H1 (cell line): ENCODE measurements around the gene DARS1. TPM values are rescaled to one million over a fixed set of nuclear protein-coding genes. Genes with fewer than 3 reads are reported as not detected.

Source experiments
- CTCF ChIA-PET: fragments of 300-600 bp; sonication (Branson Sonifier 250); formaldehyde crosslinking; loops from one replicate; lab custom pipeline; 2021; ENCODE audit not compliant: partially characterized antibody; lab: Charles Lee
- POLR2A ChIA-PET: fragments of 300-600 bp; sonication (Branson Sonifier 250); formaldehyde crosslinking; loops from one replicate; lab custom pipeline; 2021; ENCODE audit warnings: inconsistent platforms; ENCODE audit not compliant: partially characterized antibody; lab: Charles Lee
- DNase-seq, 2 experiments: peaks; one replicate each; pipeline versions ENCODE4 v3.0.0 to v3.0.0-alpha.2; 2010 to 2022; ENCODE audit warnings: low spot score in 2 of 2, low read depth in 1 of 2, mixed read lengths in 1 of 2
- FAIRE-seq: peaks from 2 replicates; lab custom pipeline; 2011; peaks lifted over from hg19 to GRCh38; lab: Jason Lieb, UNC
- H2AFZ ChIP-seq: 2 replicates; pipeline ENCODE4 v1.8.1; 2012; ENCODE audit warnings: low read length, inconsistent platforms
- H2AK5ac ChIP-seq: 2 replicates; pipeline ENCODE4 v1.6.1; 2013; ENCODE audit warnings: low read depth, low read length
- H2BK120ac ChIP-seq: replicated peaks from 2 replicates; pipeline ENCODE3; 2013; ENCODE audit warnings: low read depth, low read length, inconsistent platforms
- H2BK12ac ChIP-seq: 2 replicates; pipeline ENCODE4 v1.6.1; 2013; ENCODE audit warnings: low read depth, low read length
- H2BK15ac ChIP-seq: 2 replicates; pipeline ENCODE4 v1.6.1; 2013; ENCODE audit warnings: low read length
- H2BK20ac ChIP-seq: 2 replicates; pipeline ENCODE4 v1.6.1; 2013; ENCODE audit warnings: low read length
- H2BK5ac ChIP-seq: 2 replicates; pipeline ENCODE4 v1.6.1; 2013; ENCODE audit warnings: low read depth, low read length
- H3K14ac ChIP-seq: 2 replicates; pipeline ENCODE4 v1.6.1; 2013; ENCODE audit warnings: inconsistent platforms; ENCODE audit not compliant: insufficient read length
- H3K18ac ChIP-seq: 2 replicates; pipeline ENCODE4 v1.6.1; 2013; ENCODE audit warnings: low read length; ENCODE audit errors: extremely low read depth
- H3K23ac ChIP-seq: 2 replicates; pipeline ENCODE4 v1.6.1; 2013; ENCODE audit warnings: inconsistent platforms; ENCODE audit not compliant: insufficient read length
- H3K23me2 ChIP-seq: 2 replicates; pipeline ENCODE4 v1.6.1; 2013; ENCODE audit warnings: low read depth, low read length
- H3K27ac ChIP-seq: 2 replicates; pipeline ENCODE4 v1.6.1; 2011; ENCODE audit warnings: low read depth, low read length, inconsistent platforms
- H3K27me3 ChIP-seq, 4 experiments: replicated peaks in 1 of 4; 1 replicate in 1 of 4; 2 replicates in 3 of 4; pipeline versions ENCODE4 v1.6.1 to v1.8.1; 2011 to 2013; ENCODE audit warnings: low read length in 3 of 4, mild to moderate bottlenecking in 3 of 4, inconsistent platforms in 2 of 4, mixed read lengths in 2 of 4, moderate library complexity in 1 of 4; ENCODE audit not compliant: control insufficient read depth in 3 of 4, insufficient read depth in 3 of 4; ENCODE audit errors: extremely low read depth in 1 of 4
- H3K36me3 ChIP-seq, 4 experiments: 2 replicates each; pipeline versions ENCODE4 v1.6.1 to v1.8.1; 2011 to 2013; ENCODE audit warnings: mild to moderate bottlenecking in 4 of 4, low read length in 3 of 4, moderate library complexity in 2 of 4, control low read depth in 1 of 4, inconsistent platforms in 1 of 4; ENCODE audit not compliant: insufficient read depth in 4 of 4, control insufficient read depth in 2 of 4
- H3K4ac ChIP-seq: replicated peaks from 2 replicates; pipeline ENCODE3; 2013; ENCODE audit warnings: low read length, low read depth, mixed read lengths, inconsistent platforms; ENCODE audit not compliant: insufficient read length
- H3K4me1 ChIP-seq, 4 experiments: replicated peaks in 1 of 4; 1 replicate in 1 of 4; 2 replicates in 3 of 4; pipeline versions ENCODE4 v1.6.1 to v1.8.1; 2011 to 2013; ENCODE audit warnings: low read length in 3 of 4, inconsistent platforms in 2 of 4, mixed read lengths in 1 of 4; ENCODE audit not compliant: insufficient read depth in 4 of 4, control insufficient read depth in 3 of 4
- H3K4me2 ChIP-seq, 2 experiments: 2 replicates each; pipeline versions ENCODE4 v1.6.1 to v1.8.1; 2011 to 2013; ENCODE audit warnings: low read depth in 2 of 2, low read length in 2 of 2, control low read depth in 1 of 2, inconsistent platforms in 1 of 2, mild to moderate bottlenecking in 1 of 2; ENCODE audit not compliant: insufficient read depth in 1 of 2
- H3K4me3 ChIP-seq, 4 experiments: fragments of 200-600, 300-600 bp in 1 of 4; sonication (generic), shearing (Covaris generic), sonication (Bioruptor Twin) in 1 of 4; 2 replicates each; pipeline versions ENCODE4 v1.5.1 to v1.8.1; 2011 to 2016; ENCODE audit warnings: low read length in 4 of 4, low read depth in 3 of 4, control low read depth in 2 of 4, inconsistent platforms in 2 of 4, mild to moderate bottlenecking in 2 of 4, mixed read lengths in 1 of 4, moderate library complexity in 1 of 4; ENCODE audit not compliant: insufficient read depth in 2 of 4; ENCODE audit errors: extremely low read depth in 1 of 4
- H3K56ac ChIP-seq: replicated peaks from 2 replicates; pipeline ENCODE3; 2013; ENCODE audit warnings: low read depth, mild to moderate bottlenecking, mixed read lengths, low read length, inconsistent platforms; ENCODE audit not compliant: insufficient read length
- H3K79me1 ChIP-seq: 2 replicates; pipeline ENCODE4 v1.6.1; 2013; ENCODE audit warnings: low read depth, low read length, control low read depth
- H3K79me2 ChIP-seq, 2 experiments: 2 replicates each; pipeline versions ENCODE4 v1.6.1 to v1.8.1; 2012 to 2013; ENCODE audit warnings: low read length in 2 of 2, mild to moderate bottlenecking in 2 of 2, inconsistent platforms in 1 of 2; ENCODE audit not compliant: insufficient read depth in 2 of 2, control insufficient read depth in 1 of 2
- H3K9ac ChIP-seq, 4 experiments: replicated peaks in 1 of 4; 1 replicate in 1 of 4; 2 replicates in 3 of 4; pipeline versions ENCODE4 v1.6.1 to v1.8.1; 2011 to 2013; ENCODE audit warnings: low read depth in 3 of 4, low read length in 3 of 4, control low read depth in 2 of 4, mild to moderate bottlenecking in 2 of 4, moderate library complexity in 2 of 4, inconsistent platforms in 1 of 4; ENCODE audit errors: extremely low read depth in 1 of 4
- H3K9me3 ChIP-seq, 2 experiments: 2 replicates each; pipeline versions ENCODE4 v1.6.1 to v1.8.1; 2012 to 2013; ENCODE audit warnings: mild to moderate bottlenecking in 2 of 2, moderate library complexity in 2 of 2, control low read depth in 1 of 2, inconsistent platforms in 1 of 2, low read depth in 1 of 2, low read length in 1 of 2, mixed read lengths in 1 of 2; ENCODE audit not compliant: insufficient read depth in 2 of 2
- H4K20me1 ChIP-seq, 2 experiments: replicated peaks in 1 of 2; 2 replicates each; pipeline versions ENCODE3 to v1.8.1; 2011 to 2013; ENCODE audit warnings: inconsistent platforms in 2 of 2, low read length in 2 of 2, mild to moderate bottlenecking in 1 of 2; ENCODE audit not compliant: insufficient read depth in 2 of 2, control insufficient read depth in 1 of 2
- H4K5ac ChIP-seq: 2 replicates; pipeline ENCODE4 v1.6.1; 2013; ENCODE audit warnings: low read length, low read depth, mixed read lengths, inconsistent platforms; ENCODE audit not compliant: insufficient read length
- H4K8ac ChIP-seq: 2 replicates; pipeline ENCODE4 v1.8.0; 2013; ENCODE audit warnings: mild to moderate bottlenecking, moderate library complexity, low read length, inconsistent platforms; ENCODE audit not compliant: insufficient read depth; ENCODE audit errors: extremely low read depth
- H4K91ac ChIP-seq: replicated peaks from 2 replicates; pipeline ENCODE3; 2013; ENCODE audit warnings: low read length, mixed read lengths, inconsistent platforms; ENCODE audit not compliant: insufficient read length
- MAX ChIP-seq: IDR thresholded peaks from 2 replicates; pipeline ENCODE4 v1.6.1; 2012; ENCODE audit warnings: inconsistent platforms
- POU5F1 ChIP-seq: IDR thresholded peaks from 2 replicates; pipeline ENCODE4 v1.6.1; 2011; ENCODE audit warnings: low read depth, mild to moderate bottlenecking, low read length, moderate library complexity
- RXRA ChIP-seq: IDR thresholded peaks from 2 replicates; pipeline ENCODE4 v1.6.1; 2011; ENCODE audit warnings: low read depth, mild to moderate bottlenecking, low read length, moderate library complexity; ENCODE audit not compliant: insufficient read depth
- SIX5 ChIP-seq: IDR thresholded peaks from 2 replicates; pipeline ENCODE4 v1.6.1; 2011; ENCODE audit warnings: mild to moderate bottlenecking, low read depth, low read length
- WGBS, 2 experiments: shearing (Covaris generic) in 1 of 2; methylation state at CpG; one replicate each; pipeline versions ENCODE4 v1.1.6 to v1.1.7; 2013 to 2015; ENCODE audit warnings: low lambda C conversion rate in 2 of 2, mixed read lengths in 2 of 2, inconsistent platforms in 1 of 2, low coverage in 1 of 2, missing lambda C conversion rate in 1 of 2; ENCODE audit not compliant: insufficient replicate concordance in 2 of 2, insufficient coverage in 1 of 2, insufficient read length in 1 of 2; ENCODE audit errors: extremely low coverage in 1 of 2, missing lambda C conversion rate in 1 of 2; 5-methylcytosine and 5-hydroxymethylcytosine counted together
- polyA plus RNA-seq, 7 experiments: library from polyadenylated mRNA; depleted of rRNA in 3 of 7; stranded (reverse) in 5 of 7; unstranded in 2 of 7; fragments of >200 nt in 5 of 7; fragments of 200-250 nt in 2 of 7; gene quantifications; 1 replicate in 5 of 7; 2 replicates in 1 of 7; 4 replicates in 1 of 7; pipeline versions ENCODE4 v1.2.1 to v1.2.3, GENCODE V29; 2011 to 2013; ENCODE audit warnings: missing spikeins in 2 of 7, mixed read lengths in 2 of 7
- total RNA-seq: library from RNA; stranded (reverse); fragmentation: NEBNext Ultra II Directional; extraction: Animal tissue kit (Norgen Biotek cat#: 25700); gene quantifications from 2 replicates; pipeline ENCODE4 v1.2.1, GENCODE V29; 2021

Gene DARS1
- total and polyA plus RNA-seq, 2 of the 8 experiments (the other 6 are each of a cell fraction or from before 2014, with no cell fraction given) = 61.7 to 85.9 TPM

DNA sequence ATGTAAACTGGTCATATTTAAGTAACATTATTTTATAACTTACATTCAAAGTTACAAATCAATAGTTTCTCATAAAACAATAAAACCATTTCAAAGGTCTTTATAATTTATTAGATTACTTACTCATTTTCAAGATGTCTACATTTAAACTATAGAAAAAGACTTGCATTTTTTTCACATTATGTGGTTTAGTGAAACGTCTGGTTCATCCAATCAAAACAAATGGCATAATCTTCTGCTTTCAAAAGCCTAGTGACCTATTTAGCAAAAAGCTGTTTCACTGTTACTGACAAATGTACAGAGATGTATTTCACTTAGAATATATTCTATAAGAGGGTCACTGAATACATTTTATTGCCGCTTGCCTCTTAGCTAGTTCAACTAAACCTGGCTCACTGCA, 59.9 kb downstream of the DARS1 start:
- Histone ChIP-seq H3K4ac (no peak overlapping the region), H3K79me2 (no peaks in the 10 kb centered on the region), H3K4me1 (no peaks in the 10 kb centered on the region), H4K8ac (no peak overlapping the region), H4K91ac (no peak overlapping the region), H4K5ac (no peak overlapping the region)
- POLR2A ChIA-PET = no interaction called here
- DNase-seq = no peak
- TF ChIP-seq RXRA = no peak
- no peak for TF ChIP-seq SIX5
- no peak for TF ChIP-seq POU5F1
- no peak for TF ChIP-seq MAX
- TF ChIP-seq, all 59 proteins: peak for 0
- no peak for FAIRE-seq
- Histone ChIP-seq H3K9ac (no peak overlapping the region), H3K56ac (no peak overlapping the region), H2BK120ac (no peak overlapping the region), H2BK15ac (no peak overlapping the region), H3K79me1 (no peaks in the 10 kb centered on the region), H2AK5ac (no peak overlapping the region), H3K36me3 (peaks cover 3 to 23% (median 10%) of the 10 kb centered on the region in 4 experiments; a peak in 5 of 8 replicates), H2AFZ (no peak overlapping the region), H3K4me3 (no peak overlapping the region), H3K23me2 (no peaks in the 10 kb centered on the region), H2BK20ac (no peak overlapping the region), H3K4me2 (no peak overlapping the region), H3K23ac (no peak overlapping the region), H2BK5ac (no peak overlapping the region), H3K27ac (no peak overlapping the region), H4K20me1 (no peaks in the 10 kb centered on the region), H3K18ac (no peak overlapping the region), H3K9me3 (no peaks in the 10 kb centered on the region), H3K27me3 (no peaks in the 10 kb centered on the region), H3K14ac (no peak overlapping the region), H2BK12ac (no peak overlapping the region)
- CTCF ChIA-PET = interaction anchor here (1.1 to 1.5 kb wide), 2 partner anchors 12 to 454 kb away, joined by 4 to 5 read pairs; no protein-coding TSS in a partner anchor
- 92% methylated on average over 2 of the region's 2 CpGs; no CpG with 5 or more reads in 1 of the 2 experiments for WGBS, 2 experiments
